ENCODE results near the gene ALKBH4.

DNA sequence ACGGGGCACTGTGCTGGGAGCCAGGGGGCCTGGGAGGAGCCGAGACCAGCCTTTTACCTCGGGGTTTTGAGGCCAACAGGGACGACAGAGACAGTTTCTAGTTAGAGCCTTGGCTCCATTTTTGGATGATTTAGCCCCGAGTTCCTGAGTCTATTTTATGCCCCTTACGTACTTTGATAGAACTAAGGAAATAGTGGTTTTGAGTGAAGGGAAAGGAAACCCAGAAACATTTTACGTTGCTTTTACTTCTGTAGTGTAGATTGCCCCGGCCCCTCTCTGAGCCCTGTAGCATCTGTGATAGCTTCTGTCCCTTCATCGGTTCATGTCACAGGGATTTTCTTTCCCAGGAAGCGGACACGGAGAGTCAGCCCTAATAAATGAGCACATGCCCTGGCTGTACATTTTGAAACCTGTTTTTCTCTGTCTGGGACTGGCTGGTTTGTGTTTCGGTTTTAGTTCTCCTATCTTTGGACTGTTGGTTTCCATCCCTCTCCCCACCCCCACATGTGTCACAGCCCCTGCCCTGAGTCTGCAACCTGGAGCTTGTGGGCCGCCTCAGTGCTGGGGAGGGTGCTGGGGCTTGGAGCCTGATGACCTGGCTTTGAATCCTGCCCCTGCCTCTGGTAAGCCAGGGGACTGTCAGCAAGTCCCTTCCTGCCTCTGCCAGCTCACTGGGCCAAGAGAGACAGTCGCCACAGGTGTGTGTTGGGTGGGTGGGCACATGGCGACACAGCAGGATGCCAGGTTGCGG is 38.2 kb downstream of the ALKBH4 start:
- TF ChIP-seq, protein P1, sequence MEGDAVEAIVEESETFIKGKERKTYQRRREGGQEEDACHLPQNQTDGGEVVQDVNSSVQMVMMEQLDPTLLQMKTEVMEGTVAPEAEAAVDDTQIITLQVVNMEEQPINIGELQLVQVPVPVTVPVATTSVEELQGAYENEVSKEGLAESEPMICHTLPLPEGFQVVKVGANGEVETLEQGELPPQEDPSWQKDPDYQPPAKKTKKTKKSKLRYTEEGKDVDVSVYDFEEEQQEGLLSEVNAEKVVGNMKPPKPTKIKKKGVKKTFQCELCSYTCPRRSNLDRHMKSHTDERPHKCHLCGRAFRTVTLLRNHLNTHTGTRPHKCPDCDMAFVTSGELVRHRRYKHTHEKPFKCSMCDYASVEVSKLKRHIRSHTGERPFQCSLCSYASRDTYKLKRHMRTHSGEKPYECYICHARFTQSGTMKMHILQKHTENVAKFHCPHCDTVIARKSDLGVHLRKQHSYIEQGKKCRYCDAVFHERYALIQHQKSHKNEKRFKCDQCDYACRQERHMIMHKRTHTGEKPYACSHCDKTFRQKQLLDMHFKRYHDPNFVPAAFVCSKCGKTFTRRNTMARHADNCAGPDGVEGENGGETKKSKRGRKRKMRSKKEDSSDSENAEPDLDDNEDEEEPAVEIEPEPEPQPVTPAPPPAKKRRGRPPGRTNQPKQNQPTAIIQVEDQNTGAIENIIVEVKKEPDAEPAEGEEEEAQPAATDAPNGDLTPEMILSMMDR (IDR thresholded peaks at IDR 0.05), result no peak
- TF ChIP-seq POLR2A (IDR thresholded peaks at IDR 0.05), result no peak
- TF ChIP-seq EP300 (IDR thresholded peaks at IDR 0.05), result no peak

All from ovary (tissue), 3 donors.